SK-N-SH (cell line): ENCODE results near the gene CDH12.

Experiments
- EZH2phosphoT487 ChIP-seq: fragments of 200-600 bp; sonication (generic); IDR thresholded peaks from 2 replicates; pipeline ENCODE4 v1.6.1; 2017; ENCODE audit warnings: low read depth, mixed run types, mild to moderate bottlenecking, antibody characterized with exemption, moderate library complexity, borderline replicate concordance
- FOXM1 ChIP-seq: IDR thresholded peaks from 2 replicates; pipeline ENCODE4 v1.4.0; 2012; ENCODE audit warnings: low read depth, mild to moderate bottlenecking
- NFIC ChIP-seq: IDR thresholded peaks from 2 replicates; pipeline ENCODE4 v1.4.0; 2012; ENCODE audit warnings: borderline replicate concordance
- REST ChIP-seq: IDR thresholded peaks from 2 replicates; pipeline ENCODE4 v1.6.1; 2012; ENCODE audit warnings: mild to moderate bottlenecking, low read depth, low read length, moderate library complexity
- SMC3 ChIP-seq: IDR thresholded peaks from 2 replicates; pipeline ENCODE4 v1.6.1; 2012; ENCODE audit warnings: low read depth, low read length, improper control_type of control experiment
- TCF12 ChIP-seq: IDR thresholded peaks from 2 replicates; pipeline ENCODE4 v1.4.0; 2012
- TF ChIP-seq, protein P1 (sequence below): fragments of 200-600 bp; sonication (generic); IDR thresholded peaks from 2 replicates; pipeline ENCODE4 v1.6.1; 2017; ENCODE audit warnings: antibody characterized with exemption, mild to moderate bottlenecking, moderate library complexity
- TF ChIP-seq, protein P2 (sequence below): IDR thresholded peaks from 2 replicates; pipeline ENCODE4 v1.4.0; 2012; ENCODE audit warnings: low read depth

- TF ChIP-seq SMC3 (no peak), EZH2phosphoT487 (no peak), TCF12 (no peak), REST (no peak), FOXM1 (no peak), NFIC (no peak)
- TF ChIP-seq, protein P1, sequence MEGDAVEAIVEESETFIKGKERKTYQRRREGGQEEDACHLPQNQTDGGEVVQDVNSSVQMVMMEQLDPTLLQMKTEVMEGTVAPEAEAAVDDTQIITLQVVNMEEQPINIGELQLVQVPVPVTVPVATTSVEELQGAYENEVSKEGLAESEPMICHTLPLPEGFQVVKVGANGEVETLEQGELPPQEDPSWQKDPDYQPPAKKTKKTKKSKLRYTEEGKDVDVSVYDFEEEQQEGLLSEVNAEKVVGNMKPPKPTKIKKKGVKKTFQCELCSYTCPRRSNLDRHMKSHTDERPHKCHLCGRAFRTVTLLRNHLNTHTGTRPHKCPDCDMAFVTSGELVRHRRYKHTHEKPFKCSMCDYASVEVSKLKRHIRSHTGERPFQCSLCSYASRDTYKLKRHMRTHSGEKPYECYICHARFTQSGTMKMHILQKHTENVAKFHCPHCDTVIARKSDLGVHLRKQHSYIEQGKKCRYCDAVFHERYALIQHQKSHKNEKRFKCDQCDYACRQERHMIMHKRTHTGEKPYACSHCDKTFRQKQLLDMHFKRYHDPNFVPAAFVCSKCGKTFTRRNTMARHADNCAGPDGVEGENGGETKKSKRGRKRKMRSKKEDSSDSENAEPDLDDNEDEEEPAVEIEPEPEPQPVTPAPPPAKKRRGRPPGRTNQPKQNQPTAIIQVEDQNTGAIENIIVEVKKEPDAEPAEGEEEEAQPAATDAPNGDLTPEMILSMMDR = no peak
- TF ChIP-seq, protein P2, sequence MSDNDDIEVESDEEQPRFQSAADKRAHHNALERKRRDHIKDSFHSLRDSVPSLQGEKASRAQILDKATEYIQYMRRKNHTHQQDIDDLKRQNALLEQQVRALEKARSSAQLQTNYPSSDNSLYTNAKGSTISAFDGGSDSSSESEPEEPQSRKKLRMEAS = no peak
Measured at GRCh38 chr5:22354956-22355355, 498.2 kb downstream of the CDH12 start.
